ENCODE results near the gene HYLS1.

The HYLS1 gene

DNA sequence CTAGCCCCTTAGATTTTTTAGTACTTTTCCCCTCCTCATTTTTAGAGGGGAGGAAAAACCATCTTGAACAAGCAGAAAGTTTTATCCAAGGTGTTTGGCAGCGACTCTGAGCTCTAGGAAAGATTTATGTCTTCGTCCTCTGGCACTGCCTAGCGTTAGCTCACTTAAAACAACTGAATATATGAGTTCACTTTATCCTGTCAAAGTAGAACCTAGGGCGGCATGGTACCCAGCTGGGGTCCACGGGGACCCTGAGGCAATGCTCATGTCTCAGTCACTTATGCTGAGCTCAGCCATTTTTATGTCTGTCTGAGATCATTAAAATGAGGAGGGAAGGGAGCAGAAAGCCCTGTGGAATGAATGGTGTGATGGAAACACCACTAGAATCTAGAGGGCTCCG is 44.2 kb downstream of the HYLS1 start:
- TF ChIP-seq, protein P1, sequence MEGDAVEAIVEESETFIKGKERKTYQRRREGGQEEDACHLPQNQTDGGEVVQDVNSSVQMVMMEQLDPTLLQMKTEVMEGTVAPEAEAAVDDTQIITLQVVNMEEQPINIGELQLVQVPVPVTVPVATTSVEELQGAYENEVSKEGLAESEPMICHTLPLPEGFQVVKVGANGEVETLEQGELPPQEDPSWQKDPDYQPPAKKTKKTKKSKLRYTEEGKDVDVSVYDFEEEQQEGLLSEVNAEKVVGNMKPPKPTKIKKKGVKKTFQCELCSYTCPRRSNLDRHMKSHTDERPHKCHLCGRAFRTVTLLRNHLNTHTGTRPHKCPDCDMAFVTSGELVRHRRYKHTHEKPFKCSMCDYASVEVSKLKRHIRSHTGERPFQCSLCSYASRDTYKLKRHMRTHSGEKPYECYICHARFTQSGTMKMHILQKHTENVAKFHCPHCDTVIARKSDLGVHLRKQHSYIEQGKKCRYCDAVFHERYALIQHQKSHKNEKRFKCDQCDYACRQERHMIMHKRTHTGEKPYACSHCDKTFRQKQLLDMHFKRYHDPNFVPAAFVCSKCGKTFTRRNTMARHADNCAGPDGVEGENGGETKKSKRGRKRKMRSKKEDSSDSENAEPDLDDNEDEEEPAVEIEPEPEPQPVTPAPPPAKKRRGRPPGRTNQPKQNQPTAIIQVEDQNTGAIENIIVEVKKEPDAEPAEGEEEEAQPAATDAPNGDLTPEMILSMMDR (IDR thresholded peaks at IDR 0.05; ENCODE audit: low read depth, low read length), result no peak
- no peak for DNase-seq (ENCODE audit: low read depth, low spot score)
- in situ Hi-C loops (cut with HindIII; ENCODE audit: low sequenced_read_pairs), result loop anchor here (25.0 kb wide), 1 partner anchor 256 kb away; no protein-coding TSS in a partner anchor
- no peak overlapping the region for H3K4me3 ChIP-seq (ENCODE audit: low read depth, low read length)

DNA sequence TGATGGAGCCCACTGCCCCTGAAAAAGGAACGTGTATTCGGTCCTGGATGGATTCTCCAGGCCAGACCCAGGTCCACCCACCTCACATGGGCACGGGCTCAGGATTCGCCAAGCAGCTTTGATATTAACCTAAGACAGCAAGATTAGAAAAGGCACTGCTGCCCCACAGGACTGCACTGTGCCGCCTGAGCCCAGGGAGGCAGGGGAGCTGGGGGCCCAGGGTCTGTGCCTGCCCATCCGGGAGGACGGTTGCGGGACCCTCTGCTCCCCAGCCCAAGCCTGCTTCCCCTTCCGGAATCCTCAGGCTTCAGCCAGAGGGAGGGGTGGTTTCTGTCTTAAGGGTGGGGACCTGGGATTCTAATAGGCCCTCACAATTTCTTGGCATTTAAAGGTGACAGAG is 44.8 kb downstream of the HYLS1 start:
- DNase-seq (ENCODE audit: low read depth, low spot score), result no peak
- in situ Hi-C loops (cut with HindIII; ENCODE audit: low sequenced_read_pairs), result loop anchor here (25.0 kb wide), 1 partner anchor 255 kb away; no protein-coding TSS in a partner anchor
- TF ChIP-seq, protein P1 (IDR thresholded peaks at IDR 0.05; ENCODE audit: low read depth, low read length), result no peak
- no peak overlapping the region for H3K4me3 ChIP-seq (ENCODE audit: low read depth, low read length)

DNA sequence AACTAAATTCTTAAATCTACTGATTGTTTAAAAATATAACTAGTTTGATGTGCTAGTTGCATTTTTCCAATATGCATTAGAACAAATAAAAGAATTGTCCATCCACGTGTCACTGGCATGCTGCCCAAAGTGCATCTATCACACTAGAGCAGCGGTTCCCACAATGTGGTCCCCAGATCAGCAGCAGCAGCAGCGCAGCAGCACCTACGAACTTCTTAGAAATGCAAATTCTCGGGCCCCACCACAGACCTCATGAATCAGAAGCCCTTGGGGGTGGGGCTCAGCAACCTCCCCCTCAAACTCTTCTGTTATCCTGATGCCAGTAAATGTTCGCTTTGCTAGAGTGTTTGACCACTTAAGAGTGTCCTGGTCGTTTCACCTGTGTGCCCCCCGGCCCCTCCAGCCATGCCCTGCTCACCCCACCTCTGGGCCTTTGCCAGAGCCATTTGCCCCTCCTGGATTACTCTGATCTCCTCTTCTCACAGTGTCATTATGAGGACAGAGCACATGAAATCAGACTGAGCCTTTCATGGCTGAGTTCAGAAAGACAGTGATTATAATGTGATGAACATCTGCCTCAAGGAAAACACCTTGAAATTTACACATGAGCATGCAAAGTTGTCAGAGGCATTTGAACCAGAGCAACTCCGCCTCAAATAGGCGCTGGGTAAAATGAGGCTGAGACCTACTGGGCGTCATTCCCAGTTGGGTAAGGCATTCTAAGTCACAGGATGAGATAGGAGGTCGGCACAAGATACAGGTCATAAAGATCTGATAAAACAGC is 45.8 kb downstream of the HYLS1 start:
- DNase-seq (ENCODE audit: low read depth, low spot score), result no peak
- TF ChIP-seq, protein P1 (IDR thresholded peaks at IDR 0.05; ENCODE audit: low read depth, low read length), result no peak
- in situ Hi-C loops (cut with HindIII; ENCODE audit: low sequenced_read_pairs), result loop anchor here (25.0 kb wide), 1 partner anchor 254 kb away; no protein-coding TSS in a partner anchor
- H3K4me3 ChIP-seq (ENCODE audit: low read depth, low read length), result no peak overlapping the region

DNA sequence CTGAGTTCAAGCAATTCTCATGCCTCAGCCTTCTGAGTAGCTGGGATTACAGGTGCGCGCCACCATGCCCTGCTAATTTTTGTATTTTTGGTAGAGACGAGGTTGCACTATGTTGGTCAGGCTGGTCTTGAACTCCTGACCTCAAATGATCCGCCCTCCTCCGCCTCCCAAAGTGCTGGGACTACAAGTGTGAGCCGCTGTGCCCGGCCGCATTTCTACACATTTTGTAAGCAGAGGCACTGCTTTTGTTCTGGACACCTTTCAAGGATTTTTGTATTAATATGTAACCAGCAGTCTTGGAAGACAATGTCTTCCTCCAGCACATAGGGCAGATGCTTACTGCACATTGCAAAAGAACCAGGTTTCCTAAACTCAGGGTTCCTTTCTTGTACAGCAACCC is 47.0 kb downstream of the HYLS1 start:
- no peak overlapping the region for H3K4me3 ChIP-seq (ENCODE audit: low read depth, low read length)
- DNase-seq (ENCODE audit: low read depth, low spot score), result no peak
- in situ Hi-C loops (cut with HindIII; ENCODE audit: low sequenced_read_pairs), result loop anchor here (25.0 kb wide), 1 partner anchor 253 kb away; no protein-coding TSS in a partner anchor
- TF ChIP-seq, protein P1 (IDR thresholded peaks at IDR 0.05; ENCODE audit: low read depth, low read length), result no peak

DNA sequence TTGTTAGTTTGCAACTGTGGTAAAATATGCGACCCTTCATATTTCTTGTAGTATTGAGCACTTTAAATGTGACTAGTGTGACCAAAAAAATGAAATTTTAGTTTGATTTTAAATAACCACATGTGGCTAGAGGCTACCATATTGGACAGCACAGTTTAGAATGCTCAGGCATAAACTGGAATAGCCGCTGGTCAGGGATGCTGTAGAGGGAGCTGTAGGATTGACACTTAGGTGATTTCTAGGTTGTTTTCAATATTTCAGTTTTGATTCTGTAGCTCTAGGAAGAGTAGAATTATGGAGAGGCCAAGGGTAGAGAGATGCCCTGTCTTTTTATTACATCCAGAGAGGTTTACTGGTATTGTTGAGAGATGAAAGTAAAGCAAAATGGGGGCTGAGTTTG is 47.6 kb downstream of the HYLS1 start:
- DNase-seq (ENCODE audit: low read depth, low spot score), result no peak
- in situ Hi-C loops (cut with HindIII; ENCODE audit: low sequenced_read_pairs), result loop anchor here (25.0 kb wide), 1 partner anchor 252 kb away; no protein-coding TSS in a partner anchor
- H3K4me3 ChIP-seq (ENCODE audit: low read depth, low read length), result no peak overlapping the region
- TF ChIP-seq, protein P1 (IDR thresholded peaks at IDR 0.05; ENCODE audit: low read depth, low read length), result no peak

DNA sequence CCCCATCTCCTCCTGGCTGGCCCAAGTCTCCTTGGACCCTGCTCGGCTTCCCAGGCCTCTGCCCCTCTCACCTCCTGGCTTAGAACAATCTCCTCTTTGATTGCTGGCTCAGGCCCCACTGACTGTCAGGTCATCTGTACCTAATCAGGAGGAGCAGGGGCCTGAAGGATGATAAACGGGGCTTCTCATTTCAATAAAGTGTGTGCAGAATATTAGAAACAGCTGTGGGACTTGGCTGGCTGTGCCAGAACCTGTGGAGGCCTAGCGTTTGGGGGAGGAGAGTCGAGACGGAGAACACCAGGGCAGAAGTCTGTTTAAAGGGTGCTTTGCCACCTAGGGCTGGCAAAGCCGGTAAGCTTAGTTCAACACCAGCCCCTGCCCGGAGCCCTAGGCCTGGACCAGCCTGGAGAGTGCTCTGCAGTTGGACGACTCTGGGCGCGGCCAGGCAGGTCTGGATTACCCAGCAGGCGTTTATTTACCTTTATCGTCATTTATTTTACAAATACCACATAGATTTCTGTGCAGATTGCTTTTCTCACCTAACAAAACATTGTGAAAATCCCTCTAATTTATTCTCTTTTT is 48.2 kb downstream of the HYLS1 start:
- no peak overlapping the region for H3K4me3 ChIP-seq (ENCODE audit: low read depth, low read length)
- in situ Hi-C loops (cut with HindIII; ENCODE audit: low sequenced_read_pairs), result loop anchor here (25.0 kb wide), 1 partner anchor 252 kb away; no protein-coding TSS in a partner anchor
- TF ChIP-seq, protein P1 (IDR thresholded peaks at IDR 0.05; ENCODE audit: low read depth, low read length), result no peak
- DNase-seq (ENCODE audit: low read depth, low spot score), result no peak

All from astrocyte of the spinal cord (primary cell).